Astrocyte (in vitro differentiated cells and primary cell): Measurements from ENCODE around the gene SIVA1. TPM values are rescaled to one million over a fixed set of nuclear protein-coding genes. Genes with fewer than 3 reads are reported as not detected.

Source experiments
- DNase-seq: peaks from one replicate; pipeline ENCODE4 v3.0.0-alpha.2; 2010; ENCODE audit warnings: low read depth
- FAIRE-seq: peaks from 2 replicates; lab custom pipeline; 2011; peaks lifted over from hg19 to GRCh38; lab: Jason Lieb, UNC
- H2AFZ ChIP-seq: 2 replicates; pipeline ENCODE4 v1.6.0; 2012; ENCODE audit warnings: low read depth, low read length, inconsistent platforms
- H3K27ac ChIP-seq: 2 replicates; pipeline ENCODE4 v1.5.1; 2011; ENCODE audit warnings: low read depth, low read length, inconsistent platforms
- H3K27me3 ChIP-seq: 2 replicates; pipeline ENCODE4 v1.6.0; 2011; ENCODE audit warnings: low read length, inconsistent platforms; ENCODE audit not compliant: insufficient read depth
- H3K36me3 ChIP-seq: 2 replicates; pipeline ENCODE4 v1.5.1; 2011; ENCODE audit warnings: low read length, inconsistent platforms; ENCODE audit not compliant: insufficient read depth
- H3K4me1 ChIP-seq: 2 replicates; pipeline ENCODE4 v1.5.1; 2011; ENCODE audit warnings: low read length, inconsistent platforms; ENCODE audit not compliant: insufficient read depth
- H3K4me2 ChIP-seq: 2 replicates; pipeline ENCODE4 v1.6.0; 2012; ENCODE audit warnings: low read length, inconsistent platforms
- H3K4me3 ChIP-seq: 2 replicates; pipeline ENCODE4 v1.5.1; 2011; ENCODE audit warnings: low read depth, mild to moderate bottlenecking, low read length, inconsistent platforms; ENCODE audit not compliant: insufficient read depth
- H3K79me2 ChIP-seq: 2 replicates; pipeline ENCODE4 v1.6.0; 2012; ENCODE audit warnings: mild to moderate bottlenecking, low read length, inconsistent platforms; ENCODE audit not compliant: insufficient read depth
- H3K9ac ChIP-seq: 2 replicates; pipeline ENCODE4 v1.6.0; 2012; ENCODE audit warnings: mild to moderate bottlenecking, low read length, inconsistent platforms
- H3K9me3 ChIP-seq: 2 replicates; pipeline ENCODE4 v1.5.1; 2012; ENCODE audit warnings: low read depth, mild to moderate bottlenecking, low read length, inconsistent platforms; ENCODE audit not compliant: insufficient read depth
- H4K20me1 ChIP-seq: 2 replicates; pipeline ENCODE4 v1.6.0; 2012; ENCODE audit warnings: low read length, inconsistent platforms; ENCODE audit not compliant: insufficient read depth
- H3K27ac Mint-ChIP-seq: one replicate; pipeline ENCODE4 v1.8.0; 2021; ENCODE audit warnings: mild to moderate bottlenecking, mixed read lengths; ENCODE audit not compliant: unreplicated experiment
- H3K27me3 Mint-ChIP-seq: one replicate; pipeline ENCODE4 v1.8.0; 2021; ENCODE audit warnings: low read depth, mixed read lengths; ENCODE audit not compliant: unreplicated experiment
- H3K36me3 Mint-ChIP-seq: one replicate; pipeline ENCODE4 v1.8.0; 2021; ENCODE audit warnings: low read depth, mixed read lengths; ENCODE audit not compliant: unreplicated experiment
- H3K4me1 Mint-ChIP-seq: one replicate; pipeline ENCODE4 v1.8.0; 2021; ENCODE audit warnings: low read depth, mixed read lengths; ENCODE audit not compliant: unreplicated experiment
- H3K4me3 Mint-ChIP-seq: one replicate; pipeline ENCODE4 v1.8.0; 2021; ENCODE audit warnings: mild to moderate bottlenecking, moderate library complexity, mixed read lengths; ENCODE audit not compliant: unreplicated experiment
- H3K9me3 Mint-ChIP-seq: one replicate; pipeline ENCODE4 v1.8.0; 2021; ENCODE audit warnings: mild to moderate bottlenecking, mixed read lengths; ENCODE audit not compliant: unreplicated experiment
- EZH2 ChIP-seq: IDR thresholded peaks from 2 replicates; pipeline ENCODE4 v1.6.1; 2012; ENCODE audit warnings: mild to moderate bottlenecking, low read length, inconsistent platforms; ENCODE audit not compliant: insufficient read depth
- total RNA-seq: library from RNA; stranded (reverse); gene quantifications from 2 replicates; pipeline ENCODE4 v1.2.1, GENCODE V29; 2021
- TF ChIP-seq, protein P1 (sequence below): IDR thresholded peaks from 2 replicates; pipeline ENCODE4 v1.5.1; 2011; ENCODE audit warnings: low read depth, mild to moderate bottlenecking, inconsistent platforms, low read length, moderate library complexity; ENCODE audit not compliant: insufficient read depth

Gene SIVA1
- total RNA-seq, 1 donor from 2014 or later: 51.0 TPM

DNA sequence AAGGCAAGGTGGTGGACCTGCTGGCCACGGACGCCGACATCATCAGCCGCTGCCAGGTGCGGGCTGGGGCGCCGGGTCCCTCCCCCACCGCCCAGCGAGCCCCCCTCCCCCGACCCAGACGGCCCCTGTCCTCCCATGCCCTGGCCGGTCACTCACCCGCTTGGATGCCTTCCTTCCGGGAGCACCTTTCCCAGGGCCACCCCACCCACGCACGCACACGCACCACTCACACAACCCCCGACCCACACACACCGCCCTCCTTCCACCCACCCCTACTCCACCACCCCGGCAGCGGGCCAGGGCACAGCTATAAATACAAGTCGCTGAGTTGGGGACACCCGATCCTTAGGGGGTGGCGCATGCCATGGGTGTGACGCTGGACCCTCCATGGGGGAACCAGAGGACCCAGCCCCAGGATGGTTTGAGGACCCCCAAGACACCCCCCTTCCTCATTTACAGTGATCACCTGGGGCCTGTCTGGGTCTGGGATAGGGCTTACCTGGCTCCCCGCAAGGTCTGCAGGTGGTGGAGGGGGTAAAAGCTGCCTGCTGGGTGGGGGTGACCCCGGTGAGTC is 28.5 kb upstream of the SIVA1 start:
- Histone ChIP-seq H3K27me3 (no peaks in the 10 kb centered on the region), H3K4me3 (peak overlapping the region; percentile 42), H3K27ac (no peak overlapping the region), H2AFZ (peak overlapping the region; percentile 41), H3K79me2 (no peaks in the 10 kb centered on the region), H3K4me2 (peak overlapping the region; percentile 81), H3K36me3 (no peaks in the 10 kb centered on the region), H4K20me1 (peaks cover 31% of the 10 kb centered on the region), H3K9ac (no peak overlapping the region), H3K4me1 (peaks cover 21% of the 10 kb centered on the region), H3K9me3 (no peaks in the 10 kb centered on the region)
- peaks cover 3% of the 10 kb centered on the region for H3K36me3 Mint-ChIP-seq
- peaks cover 16% of the 10 kb centered on the region for H3K27me3 Mint-ChIP-seq
- peaks cover 7% of the 10 kb centered on the region for H3K4me1 Mint-ChIP-seq
- no peak overlapping the region for H3K27ac Mint-ChIP-seq
- TF ChIP-seq, protein P1, sequence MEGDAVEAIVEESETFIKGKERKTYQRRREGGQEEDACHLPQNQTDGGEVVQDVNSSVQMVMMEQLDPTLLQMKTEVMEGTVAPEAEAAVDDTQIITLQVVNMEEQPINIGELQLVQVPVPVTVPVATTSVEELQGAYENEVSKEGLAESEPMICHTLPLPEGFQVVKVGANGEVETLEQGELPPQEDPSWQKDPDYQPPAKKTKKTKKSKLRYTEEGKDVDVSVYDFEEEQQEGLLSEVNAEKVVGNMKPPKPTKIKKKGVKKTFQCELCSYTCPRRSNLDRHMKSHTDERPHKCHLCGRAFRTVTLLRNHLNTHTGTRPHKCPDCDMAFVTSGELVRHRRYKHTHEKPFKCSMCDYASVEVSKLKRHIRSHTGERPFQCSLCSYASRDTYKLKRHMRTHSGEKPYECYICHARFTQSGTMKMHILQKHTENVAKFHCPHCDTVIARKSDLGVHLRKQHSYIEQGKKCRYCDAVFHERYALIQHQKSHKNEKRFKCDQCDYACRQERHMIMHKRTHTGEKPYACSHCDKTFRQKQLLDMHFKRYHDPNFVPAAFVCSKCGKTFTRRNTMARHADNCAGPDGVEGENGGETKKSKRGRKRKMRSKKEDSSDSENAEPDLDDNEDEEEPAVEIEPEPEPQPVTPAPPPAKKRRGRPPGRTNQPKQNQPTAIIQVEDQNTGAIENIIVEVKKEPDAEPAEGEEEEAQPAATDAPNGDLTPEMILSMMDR: no peak
- no peak for TF ChIP-seq EZH2
- H3K9me3 Mint-ChIP-seq: no peaks in the 10 kb centered on the region
- no peak for FAIRE-seq
- no peak for DNase-seq
- peak overlapping the region; percentile 50 for H3K4me3 Mint-ChIP-seq

DNA sequence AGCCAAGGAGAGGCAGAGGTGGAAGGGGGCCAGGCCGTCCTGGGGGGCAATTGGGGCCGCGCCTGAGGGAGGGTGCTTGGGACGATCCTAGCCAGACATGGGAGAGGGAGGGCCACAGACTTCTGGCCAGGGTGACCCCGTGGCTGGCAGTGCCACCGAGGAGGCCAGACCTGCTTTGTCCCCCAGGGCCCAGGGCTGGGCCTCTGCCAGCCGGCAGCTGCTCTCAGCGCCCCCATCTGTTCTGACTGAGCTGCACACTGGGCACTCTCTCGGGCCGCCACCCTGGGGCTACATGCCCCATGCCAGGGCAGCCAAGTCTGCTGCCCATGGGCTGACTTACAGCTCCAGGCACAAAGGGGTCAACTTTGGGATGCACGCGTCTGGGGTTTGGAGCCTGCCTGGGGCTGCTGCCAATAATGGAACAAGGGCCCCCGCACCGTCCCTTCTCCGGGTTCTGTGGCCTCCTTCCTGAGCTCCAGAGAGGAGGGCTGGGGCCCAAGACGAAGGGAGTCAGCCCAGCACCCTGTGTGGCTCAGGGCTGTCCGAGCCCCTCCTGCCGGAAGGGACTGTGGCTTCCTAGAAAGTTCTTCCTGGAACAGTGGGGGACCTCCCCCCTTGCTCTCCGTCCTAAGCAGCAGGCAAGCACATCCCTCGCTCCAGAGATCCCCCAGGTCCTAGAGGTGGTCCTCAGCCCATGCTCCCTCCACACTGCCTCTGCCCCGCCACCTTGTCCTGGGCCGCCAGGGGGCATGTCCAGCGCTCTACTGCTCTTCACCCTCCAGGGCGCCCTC is 27.8 kb upstream of the SIVA1 start:
- Mint-ChIP-seq H3K9me3 (no peaks in the 10 kb centered on the region), H3K36me3 (no peaks in the 10 kb centered on the region), H3K27me3 (peaks cover 17% of the 10 kb centered on the region), H3K4me1 (peaks cover 7% of the 10 kb centered on the region), H3K27ac (peak overlapping the region; percentile 72), H3K4me3 (peak overlapping the region; percentile 50)
- Histone ChIP-seq H3K36me3 (no peaks in the 10 kb centered on the region), H3K4me3 (no peak overlapping the region), H2AFZ (no peak overlapping the region), H3K79me2 (no peaks in the 10 kb centered on the region), H3K9me3 (no peaks in the 10 kb centered on the region), H3K4me1 (peaks cover 21% of the 10 kb centered on the region), H3K27me3 (no peaks in the 10 kb centered on the region), H3K9ac (no peak overlapping the region), H3K27ac (no peak overlapping the region), H4K20me1 (peaks cover 28% of the 10 kb centered on the region), H3K4me2 (peak overlapping the region; percentile 81)
- TF ChIP-seq, protein P1: peak; percentile 10
- TF ChIP-seq EZH2: no peak
- DNase-seq: no peak
- no peak for FAIRE-seq
